COLO668 (cell line): ENCODE results near the gene IGFALS.
A peak's percentile ranks its signal among the peaks of the same experiment; 100 is the strongest.

Source experiments
- DNase-seq: peaks from one replicate; lab custom pipeline; 2025; ENCODE audit not compliant: unreplicated experiment; lab: John Stamatoyannopoulos, UW

Gene IGFALS

DNA sequence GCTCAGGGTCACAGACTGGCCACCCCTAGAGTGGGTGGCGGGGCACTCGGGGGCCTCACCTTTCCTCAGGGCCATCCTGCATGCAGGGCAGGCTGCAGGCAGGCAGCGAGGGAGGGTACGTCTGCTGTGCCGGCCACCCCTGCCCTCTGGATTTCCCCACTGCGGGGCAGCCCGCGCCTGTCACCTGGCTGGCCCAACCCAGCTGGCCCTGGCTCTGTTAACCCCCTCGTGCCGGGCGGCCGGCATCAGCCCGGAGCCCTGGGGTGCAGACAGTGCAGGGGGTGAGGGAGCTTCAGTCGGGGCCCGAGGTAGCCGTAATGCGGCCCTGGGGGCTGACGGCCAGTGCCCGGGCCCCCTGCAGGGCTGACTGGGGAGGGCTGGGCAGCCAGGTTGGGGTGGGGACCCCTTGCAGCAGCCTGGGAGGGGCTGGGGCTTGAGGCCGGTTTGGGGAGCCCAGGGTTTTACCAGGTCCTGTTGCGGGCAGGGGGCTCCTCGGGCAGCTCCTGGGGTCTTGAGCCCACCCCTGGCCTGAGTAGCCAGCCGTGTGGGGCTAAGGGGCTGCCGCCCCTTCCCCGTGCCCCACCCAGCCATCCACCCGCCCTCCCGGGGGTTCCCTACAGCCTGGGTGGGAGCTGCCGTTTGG, at the start of gene IGFALS:
Gene IGFALS (minus strand): TSS at position 128 of the 643 bp plus-strand sequence. CDS start 53 bp downstream, at position 75.
- peak; percentile 52 for DNase-seq

- no peak for DNase-seq
Measured at GRCh38 chr16:1839554-1839953, 46.0 kb upstream of the IGFALS start.

GRCh38 chr16:1834096-1834495, 40.6 kb upstream of the IGFALS start:
- no peak for DNase-seq

- peak; percentile 46 for DNase-seq
Measured at GRCh38 chr16:1832838-1833454, 39.4 kb upstream of the IGFALS start.

GRCh38 chr16:1831186-1832075, 37.9 kb upstream of the IGFALS start:
- DNase-seq = no peak

- DNase-seq = no peak
Measured at GRCh38 chr16:1830213-1830612, 36.7 kb upstream of the IGFALS start.

- DNase-seq = no peak
Measured at GRCh38 chr16:1828645-1829410, 35.3 kb upstream of the IGFALS start.

- DNase-seq = peak; percentile 92
Measured at GRCh38 chr16:1826691-1827573, 33.4 kb upstream of the IGFALS start, which contains the start of the genes FAHD1 and HAGH. FAHD1 (plus strand) TSS chr16:1827206; CDS start chr16:1827239, 33 bp downstream. HAGH (minus strand) TSS chr16:1826825; CDS start chr16:1826787, 38 bp downstream.

DNA sequence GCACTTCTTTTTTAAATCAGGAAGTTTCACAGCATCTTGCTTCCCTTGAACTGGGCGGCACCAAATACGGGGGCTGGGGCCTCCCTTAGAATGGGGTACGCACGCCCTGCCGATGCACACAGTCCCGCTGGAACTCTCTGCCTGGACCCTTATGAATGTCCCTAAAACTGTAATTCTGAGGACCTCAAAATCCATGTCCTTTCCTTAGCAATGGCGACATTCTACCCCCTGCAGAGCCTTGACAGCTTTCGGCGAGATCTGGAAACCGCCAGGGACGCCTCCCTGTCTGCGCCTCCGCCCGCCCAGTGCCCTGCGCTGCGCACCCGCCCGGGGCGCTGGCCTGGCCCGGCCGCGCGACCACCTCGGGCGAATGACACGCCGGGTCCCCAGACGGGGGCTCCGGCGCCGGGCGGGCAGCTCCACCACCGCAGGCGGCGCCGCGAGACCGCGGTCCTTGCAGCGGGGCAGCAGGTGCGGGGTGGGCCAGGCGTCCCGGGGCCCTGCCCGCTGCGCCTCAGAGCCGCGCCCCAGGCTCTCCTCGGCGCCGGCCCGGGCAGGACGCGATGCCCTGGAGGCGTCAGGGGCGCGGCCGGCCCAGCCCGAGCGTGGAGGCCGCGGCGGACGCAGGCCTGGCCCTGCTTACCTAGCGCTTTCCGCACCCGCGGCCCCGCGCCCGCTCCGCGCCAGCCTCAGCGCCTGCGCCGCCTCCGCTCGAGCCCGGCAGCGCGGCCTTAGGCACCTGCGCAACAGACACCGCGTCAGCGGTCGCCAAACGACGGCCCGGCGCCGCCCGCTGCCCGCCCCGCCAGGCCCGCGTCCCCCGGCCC, 32.6 kb upstream of the IGFALS start:
- DNase-seq = peak; percentile 83

GRCh38 chr16:1825381-1825863, 31.9 kb upstream of the IGFALS start:
- no peak for DNase-seq

DNA sequence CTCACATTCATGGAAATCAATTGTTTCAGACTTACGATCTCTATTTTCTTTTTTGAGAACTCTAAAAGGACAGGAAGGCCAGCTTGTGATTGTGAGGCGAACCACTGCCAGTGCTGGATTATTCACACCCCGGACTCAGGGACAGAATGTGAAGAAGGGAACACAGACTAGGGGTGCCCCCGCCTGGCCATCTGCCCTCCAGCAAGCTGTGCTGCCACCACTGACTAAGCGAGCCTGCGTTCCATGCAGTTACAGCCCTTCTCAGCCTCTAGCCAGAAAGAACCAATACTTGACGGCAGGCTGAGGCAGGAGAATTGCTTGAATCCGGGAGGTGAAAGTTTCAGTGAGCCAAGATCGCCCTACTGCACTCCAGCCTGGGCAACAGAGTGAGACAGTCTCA, 30.3 kb upstream of the IGFALS start:
- peak; percentile 35 for DNase-seq

DNA sequence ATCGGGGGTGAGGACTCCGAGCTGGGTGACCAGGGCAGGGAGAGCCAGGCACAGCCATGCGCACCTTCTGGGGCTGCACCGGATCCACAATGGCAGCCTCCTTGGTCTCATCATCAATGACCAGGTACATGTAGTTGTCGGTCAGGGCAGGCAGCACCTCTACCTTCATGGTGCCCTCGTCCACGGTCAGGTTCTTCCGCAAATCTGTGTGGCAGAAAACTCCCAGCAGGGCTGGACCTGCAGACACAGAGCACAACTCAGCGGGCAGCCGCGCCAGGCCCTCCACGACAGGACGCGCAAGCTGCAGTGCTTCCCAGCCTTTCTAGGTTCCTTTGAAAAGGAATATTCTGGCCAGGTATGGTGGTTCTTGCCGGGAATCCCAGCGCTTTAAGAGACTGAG, 29.3 kb upstream of the IGFALS start:
- no peak for DNase-seq

DNA sequence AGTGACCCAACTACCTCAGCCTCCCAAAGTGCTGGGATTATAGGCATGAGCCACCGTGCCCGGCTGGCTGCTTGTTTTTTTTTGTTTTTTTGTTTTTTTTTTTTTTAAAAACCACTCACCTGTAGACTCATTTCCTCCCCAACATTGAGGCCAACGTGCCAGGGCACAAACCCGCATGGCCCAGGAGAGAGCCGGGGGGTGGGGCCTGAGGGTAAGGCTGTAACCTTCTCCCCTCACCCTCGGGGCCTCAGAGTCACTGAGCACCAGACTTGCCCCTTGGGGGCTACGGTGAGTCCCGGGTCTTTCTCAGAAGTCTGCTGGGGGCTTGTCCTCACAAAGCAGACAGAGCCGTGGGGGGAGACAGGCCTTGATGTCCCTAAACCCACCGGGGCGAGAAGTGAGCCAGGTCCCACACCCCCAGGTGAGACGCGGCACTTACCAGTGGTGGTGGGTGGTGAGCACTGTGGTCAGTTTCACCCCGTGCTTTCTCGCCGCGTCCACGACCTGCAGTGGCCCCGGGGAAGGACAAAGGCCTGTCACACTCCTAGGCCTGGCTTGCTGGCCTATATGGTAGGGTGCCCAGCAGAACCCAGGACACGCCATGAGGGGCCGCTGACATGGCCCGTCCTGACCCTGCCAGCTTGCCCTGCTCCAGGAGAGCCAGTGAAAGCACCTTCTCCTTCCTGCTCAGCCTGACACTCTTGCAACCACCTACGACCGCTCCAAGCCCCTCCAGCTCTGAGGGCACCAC, 28.5 kb upstream of the IGFALS start:
- no peak for DNase-seq

- no peak for DNase-seq
Measured at GRCh38 chr16:1820946-1821290, 27.4 kb upstream of the IGFALS start.

- no peak for DNase-seq
Measured at GRCh38 chr16:1820096-1820945, 26.8 kb upstream of the IGFALS start.

- DNase-seq = no peak
Measured at GRCh38 chr16:1819611-1820010, 26.1 kb upstream of the IGFALS start.

DNA sequence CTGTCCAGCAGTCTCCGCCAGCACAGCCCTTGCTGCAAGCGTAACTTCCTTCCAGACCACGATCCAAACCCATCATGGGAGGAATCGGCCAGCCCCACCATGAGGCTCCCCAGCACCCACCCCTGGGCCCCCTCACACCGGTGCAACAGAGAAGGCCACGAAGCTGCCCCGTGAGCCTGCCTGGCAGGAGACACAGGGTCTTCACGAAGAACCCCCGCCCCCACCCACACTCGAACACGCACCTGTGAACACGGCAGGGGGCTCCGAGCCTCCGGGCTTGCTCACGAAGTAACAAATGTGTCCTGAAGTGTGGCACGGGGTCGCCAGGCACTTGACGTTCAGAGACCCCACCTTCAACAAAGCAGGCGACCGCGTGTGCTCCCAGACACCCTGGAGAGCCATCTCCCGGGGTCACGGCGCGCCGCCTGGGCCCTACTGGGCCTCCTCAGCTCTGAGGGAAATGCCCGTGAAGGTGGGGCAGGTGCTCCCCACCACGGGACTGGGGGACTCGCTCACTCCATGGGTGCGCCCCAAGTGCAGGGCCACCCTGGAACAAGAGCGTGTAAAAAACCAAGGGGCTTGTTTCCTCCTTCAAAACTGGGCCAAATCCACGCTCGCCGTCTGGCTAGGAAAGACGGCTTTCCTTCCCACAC, 25.5 kb upstream of the IGFALS start:
- no peak for DNase-seq
